Stimulated activated naive CD8-positive, alpha-beta T cell treated with anti-CD3 and anti-CD28 coated beads, Interleukin-15, Interleukin-2, amounts not matched to agents 100 ng/mL and 50 ng/mL, for 24 hours (primary cell): ENCODE data around the gene RECQL5.
A peak's percentile ranks its signal among the peaks of the same experiment; 100 is the strongest.
"Not testable (repeated sequence)": the region's sequence is repeated elsewhere in the genome, so short reads cannot be mapped to it uniquely, and the experiment has no call there.

Experiments
- H3K27ac Mint-ChIP-seq: one replicate; pipeline ENCODE4 v1.8.0; 2021; ENCODE audit warnings: mild to moderate bottlenecking, mixed read lengths
- H3K27me3 Mint-ChIP-seq: one replicate; pipeline ENCODE4 v1.8.0; 2021; ENCODE audit warnings: mixed read lengths
- H3K36me3 Mint-ChIP-seq: one replicate; pipeline ENCODE4 v1.8.0; 2021; ENCODE audit warnings: low read depth, mixed read lengths
- H3K4me1 Mint-ChIP-seq: one replicate; pipeline ENCODE4 v1.8.0; 2021; ENCODE audit warnings: low read depth, mixed read lengths
- H3K4me3 Mint-ChIP-seq: one replicate; pipeline ENCODE4 v1.8.0; 2021; ENCODE audit warnings: mild to moderate bottlenecking, mixed read lengths
- H3K9me3 Mint-ChIP-seq: one replicate; pipeline ENCODE4 v1.8.0; 2021; ENCODE audit warnings: mixed read lengths

Gene RECQL5

GRCh38 chr17:75594499-75595283 lies 72.3 kb downstream of the RECQL5 start:
- Mint-ChIP-seq H3K27ac (no peak overlapping the region), H3K4me3 (no peak overlapping the region), H3K4me1 (no peaks in the 10 kb centered on the region), H3K27me3 (no peaks in the 10 kb centered on the region), H3K36me3 (no peaks in the 10 kb centered on the region), H3K9me3 (no peaks in the 10 kb centered on the region)

GRCh38 chr17:75593430-75593829 lies 73.5 kb downstream of the RECQL5 start:
- not testable (repeated sequence) for H3K27me3 Mint-ChIP-seq, H3K36me3 Mint-ChIP-seq, H3K9me3 Mint-ChIP-seq, H3K4me3 Mint-ChIP-seq, H3K4me1 Mint-ChIP-seq, H3K27ac Mint-ChIP-seq

- Mint-ChIP-seq H3K27me3 (no peaks in the 10 kb centered on the region), H3K36me3 (no peaks in the 10 kb centered on the region), H3K27ac (no peak overlapping the region), H3K4me1 (no peaks in the 10 kb centered on the region), H3K9me3 (no peaks in the 10 kb centered on the region), H3K4me3 (no peak overlapping the region)
Measured at GRCh38 chr17:75592348-75593020, 74.5 kb downstream of the RECQL5 start.

- H3K4me1 Mint-ChIP-seq = peaks cover 5% of the 10 kb centered on the region
- no peak overlapping the region for H3K27ac Mint-ChIP-seq
- no peak overlapping the region for H3K4me3 Mint-ChIP-seq
- H3K27me3 Mint-ChIP-seq = no peaks in the 10 kb centered on the region
- H3K9me3 Mint-ChIP-seq = no peaks in the 10 kb centered on the region
- no peaks in the 10 kb centered on the region for H3K36me3 Mint-ChIP-seq
Measured at GRCh38 chr17:75591722-75592302, 75.1 kb downstream of the RECQL5 start.

GRCh38 chr17:75590849-75591721 lies 75.9 kb downstream of the RECQL5 start:
- peak overlapping the region; percentile 13 for H3K27ac Mint-ChIP-seq
- H3K9me3 Mint-ChIP-seq = no peaks in the 10 kb centered on the region
- no peak overlapping the region for H3K4me3 Mint-ChIP-seq
- no peaks in the 10 kb centered on the region for H3K27me3 Mint-ChIP-seq
- H3K4me1 Mint-ChIP-seq = peaks cover 5% of the 10 kb centered on the region
- H3K36me3 Mint-ChIP-seq = no peaks in the 10 kb centered on the region

- no peak overlapping the region for H3K4me3 Mint-ChIP-seq
- H3K4me1 Mint-ChIP-seq = peaks cover 8% of the 10 kb centered on the region
- H3K27ac Mint-ChIP-seq = no peak overlapping the region
- no peaks in the 10 kb centered on the region for H3K9me3 Mint-ChIP-seq
- no peaks in the 10 kb centered on the region for H3K27me3 Mint-ChIP-seq
- H3K36me3 Mint-ChIP-seq = no peaks in the 10 kb centered on the region
Measured at GRCh38 chr17:75590314-75590761, 76.6 kb downstream of the RECQL5 start.

- Mint-ChIP-seq H3K4me3 (no peak overlapping the region), H3K9me3 (no peaks in the 10 kb centered on the region), H3K27me3 (no peaks in the 10 kb centered on the region), H3K27ac (no peak overlapping the region), H3K4me1 (peaks cover 8% of the 10 kb centered on the region), H3K36me3 (no peaks in the 10 kb centered on the region)
Measured at GRCh38 chr17:75589919-75590303, 77.0 kb downstream of the RECQL5 start.

GRCh38 chr17:75589012-75589918 lies 77.7 kb downstream of the RECQL5 start:
- no peak overlapping the region for H3K27ac Mint-ChIP-seq
- H3K4me3 Mint-ChIP-seq = peak overlapping the region; percentile 55
- H3K9me3 Mint-ChIP-seq = no peaks in the 10 kb centered on the region
- H3K4me1 Mint-ChIP-seq = peaks cover 8% of the 10 kb centered on the region
- no peaks in the 10 kb centered on the region for H3K27me3 Mint-ChIP-seq
- H3K36me3 Mint-ChIP-seq = no peaks in the 10 kb centered on the region

GRCh38 chr17:75588596-75589011 lies 78.3 kb downstream of the RECQL5 start:
- Mint-ChIP-seq H3K4me1 (peaks cover 8% of the 10 kb centered on the region), H3K27ac (no peak overlapping the region), H3K36me3 (no peaks in the 10 kb centered on the region), H3K27me3 (no peaks in the 10 kb centered on the region), H3K9me3 (no peaks in the 10 kb centered on the region), H3K4me3 (peak overlapping the region; percentile 68)

- Mint-ChIP-seq H3K4me1 (peaks cover 8% of the 10 kb centered on the region), H3K27me3 (no peaks in the 10 kb centered on the region), H3K4me3 (peak within 1 kb of the TSS; percentile 69), H3K36me3 (no peaks in the 10 kb centered on the region), H3K9me3 (no peaks in the 10 kb centered on the region), H3K27ac (peak within 1 kb of the TSS; percentile 11)
Measured at GRCh38 chr17:75587675-75588595, 79.0 kb downstream of the RECQL5 start, which contains the start of gene MYO15B. Gene MYO15B, plus strand, starts transcription at chr17:75587800. Its CDS starts 258 bp downstream, at chr17:75588058.

- Mint-ChIP-seq H3K4me3 (no peak overlapping the region), H3K9me3 (peaks cover 3% of the 10 kb centered on the region), H3K36me3 (peaks cover 4% of the 10 kb centered on the region), H3K4me1 (peaks cover 19% of the 10 kb centered on the region), H3K27me3 (no peaks in the 10 kb centered on the region), H3K27ac (no peak overlapping the region)
Measured at GRCh38 chr17:75584849-75585175, 82.1 kb downstream of the RECQL5 start.

GRCh38 chr17:75583197-75583596 lies 83.8 kb downstream of the RECQL5 start:
- H3K4me1 Mint-ChIP-seq = peaks cover 19% of the 10 kb centered on the region
- not testable (repeated sequence) for H3K36me3 Mint-ChIP-seq, H3K9me3 Mint-ChIP-seq, H3K27ac Mint-ChIP-seq, H3K4me3 Mint-ChIP-seq, H3K27me3 Mint-ChIP-seq

- Mint-ChIP-seq H3K4me3 (peak overlapping the region; percentile 84), H3K27ac (peak overlapping the region; percentile 18), H3K4me1 (peaks cover 14% of the 10 kb centered on the region)
- H3K36me3 Mint-ChIP-seq, H3K27me3 Mint-ChIP-seq, H3K9me3 Mint-ChIP-seq: not testable (repeated sequence)
Measured at GRCh38 chr17:75581121-75581725, 85.7 kb downstream of the RECQL5 start.
